Body of pancreas (tissue), 4 donors: ENCODE data around the gene USP17L15.
"Not testable (repeated sequence)": the region's sequence is repeated elsewhere in the genome, so short reads cannot be mapped to it uniquely, and the experiment has no call there.

ENCODE experiments used
- CTCF ChIP-seq, 7 experiments: fragments of 450-650 bp in 4 of 7; fragments of 200-600 bp in 3 of 7; sonication (generic) in 3 of 7; IDR thresholded peaks; one replicate each; pipeline ENCODE4 v1.5.1; 2016 to 2019; ENCODE audit warnings: antibody characterized with exemption in 7 of 7
- POLR2A ChIP-seq, 3 donors: fragments of 450-650 bp; IDR thresholded peaks; one replicate each; pipeline ENCODE4 v1.6.1; 2016; ENCODE audit warnings: antibody characterized with exemption in 3 of 3, mild to moderate bottlenecking in 2 of 3

- TF ChIP-seq CTCF, POLR2A (IDR thresholded peaks at IDR 0.05): not testable (repeated sequence)
Measured at GRCh38 chr4:9271719-9272118, 37.5 kb downstream of the USP17L15 start.
